HG03108 (cell line): ENCODE measurements around the gene TFRC.
"Not testable (repeated sequence)": the region's sequence is repeated elsewhere in the genome, so short reads cannot be mapped to it uniquely, and the experiment has no call there.

Experiments used
- ATAC-seq: cut with Tn5 transposase; IDR thresholded peaks from one replicate; pipeline ENCODE4 v1.9.1; 2021; ENCODE audit warnings: moderate library complexity; ENCODE audit not compliant: unreplicated experiment

The TFRC gene

GRCh38 chr3:196007744-196008335, 74.0 kb downstream of the TFRC start:
- ATAC-seq, result no peak

GRCh38 chr3:196005338-196005737, 76.6 kb downstream of the TFRC start:
- not testable (repeated sequence) for ATAC-seq

GRCh38 chr3:196004359-196005052, 77.4 kb downstream of the TFRC start:
- ATAC-seq, result not testable (repeated sequence)

- no peak for ATAC-seq
Measured at GRCh38 chr3:196003611-196004010, 78.3 kb downstream of the TFRC start.

- ATAC-seq, result not testable (repeated sequence)
Measured at GRCh38 chr3:196002721-196003120, 79.2 kb downstream of the TFRC start.

GRCh38 chr3:196001240-196001639, 80.7 kb downstream of the TFRC start:
- ATAC-seq, result not testable (repeated sequence)

GRCh38 chr3:196000360-196000950, 81.4 kb downstream of the TFRC start:
- not testable (repeated sequence) for ATAC-seq

- ATAC-seq, result no peak
Measured at GRCh38 chr3:195999896-196000295, 82.0 kb downstream of the TFRC start.
